Tibial nerve (tissue), 4 donors: ENCODE results near the gene RAB15. TPM values are rescaled to one million over a fixed set of nuclear protein-coding genes. Genes with fewer than 3 reads are reported as not detected.

ENCODE experiments used
- DNase-seq, 2 donors: peaks; one replicate each; pipeline ENCODE4 v3.0.0-alpha.2; 2019; ENCODE audit warnings: low spot score in 2 of 2
- H3K27ac ChIP-seq, 4 donors: fragments of 200-600 bp; sonication (generic) in 3 of 4; one replicate each; pipeline ENCODE4 v1.5.1; 2017 to 2019; ENCODE audit warnings: mild to moderate bottlenecking in 1 of 4
- H3K27me3 ChIP-seq, 2 donors: fragments of 200-600 bp; sonication (generic) in 1 of 2; one replicate each; pipeline versions ENCODE4 v1.5.1 to v1.6.0; 2017 to 2019
- H3K36me3 ChIP-seq, 3 donors: fragments of 200-600 bp; sonication (generic); one replicate each; pipeline ENCODE4 v1.5.1; 2018 to 2019
- H3K4me1 ChIP-seq, 4 donors: fragments of 200-600 bp; sonication (generic) in 3 of 4; one replicate each; pipeline ENCODE4 v1.5.1; 2017 to 2019
- H3K4me3 ChIP-seq, 4 donors: fragments of 200-600 bp; sonication (generic) in 3 of 4; one replicate each; pipeline ENCODE4 v1.5.1; 2017 to 2019; ENCODE audit warnings: mild to moderate bottlenecking in 1 of 4, moderate library complexity in 1 of 4
- H3K9me3 ChIP-seq, 4 donors: fragments of 200-600 bp; sonication (generic) in 3 of 4; one replicate each; pipeline ENCODE4 v1.5.1; 2017 to 2019
- CTCF ChIP-seq, 5 experiments: fragments of 200-600 bp in 3 of 5; fragments of 450-650 bp in 2 of 5; sonication (generic) in 3 of 5; IDR thresholded peaks; one replicate each; pipeline ENCODE4 v1.5.1; 2016 to 2019; ENCODE audit warnings: antibody characterized with exemption in 5 of 5, mild to moderate bottlenecking in 3 of 5, moderate library complexity in 2 of 5
- EP300 ChIP-seq, 2 donors: sonication (generic); formaldehyde crosslinking; IDR thresholded peaks; one replicate each; pipeline ENCODE4 v1.6.1; 2017; ENCODE audit warnings: antibody characterized with exemption in 2 of 2, mild to moderate bottlenecking in 1 of 2
- POLR2A ChIP-seq, 2 donors: fragments of 450-650 bp; IDR thresholded peaks; one replicate each; pipeline ENCODE4 v1.6.1; 2017; ENCODE audit warnings: antibody characterized with exemption in 2 of 2, mild to moderate bottlenecking in 2 of 2, moderate library complexity in 2 of 2
- WGBS, 2 donors: methylation state at CpG; one replicate each; pipeline ENCODE4 v1.1.5; 2018; 5-methylcytosine and 5-hydroxymethylcytosine counted together
- total RNA-seq, 4 donors: library from RNA; depleted of rRNA; stranded (reverse); fragments of >200 nt; gene quantifications; one replicate each; pipeline ENCODE4 v1.1.0, GENCODE V29; 2016

RAB15 gene
- total RNA-seq, 4 donors from 2014 or later, result 0.22 to 2.4 (median 0.42) TPM; not detected in 1

GRCh38 chr14:64948612-64949210 is 23.4 kb downstream of the RAB15 start:
- no peaks in the 10 kb centered on the region for H3K9me3 ChIP-seq
- H3K4me1 ChIP-seq, result no peaks in the 10 kb centered on the region
- H3K4me3 ChIP-seq, result no peak overlapping the region
- no peaks in the 10 kb centered on the region for H3K27me3 ChIP-seq
- 91 to 95% methylated on average over 8 of the region's 8 CpGs for WGBS, 2 donors
- H3K36me3 ChIP-seq, result peaks cover 0 to 72% (median 0%) of the 10 kb centered on the region in 3 donors
- no peak for DNase-seq
- TF ChIP-seq EP300 (IDR thresholded peaks at IDR 0.05), result no peak
- no peak overlapping the region for H3K27ac ChIP-seq

GRCh38 chr14:64947710-64948611 is 24.2 kb downstream of the RAB15 start:
- Histone ChIP-seq H3K4me1 (no peaks in the 10 kb centered on the region), H3K4me3 (no peak overlapping the region), H3K36me3 (peaks cover 0 to 75% (median 0%) of the 10 kb centered on the region in 3 donors), H3K27ac (no peak overlapping the region), H3K9me3 (no peaks in the 10 kb centered on the region), H3K27me3 (no peaks in the 10 kb centered on the region)
- WGBS, 2 donors, result 86% methylated on average over 27 to 28 of the region's 28 CpGs
- TF ChIP-seq EP300 (IDR thresholded peaks at IDR 0.05), result no peak
- no peak for TF ChIP-seq CTCF (IDR thresholded peaks at IDR 0.05)
- TF ChIP-seq POLR2A (IDR thresholded peaks at IDR 0.05), result no peak
- DNase-seq, result no peak

- TF ChIP-seq CTCF (IDR thresholded peaks at IDR 0.05) (no peak), POLR2A (IDR thresholded peaks at IDR 0.05) (no peak), EP300 (IDR thresholded peaks at IDR 0.05) (no peak)
- 76 to 85% methylated on average over 6 of the region's 6 CpGs for WGBS, 2 donors
- H3K4me3 ChIP-seq, result no peak overlapping the region
- peaks cover 0 to 84% (median 0%) of the 10 kb centered on the region in 3 donors for H3K36me3 ChIP-seq
- H3K27ac ChIP-seq, result no peak overlapping the region
- no peaks in the 10 kb centered on the region for H3K9me3 ChIP-seq
- no peaks in the 10 kb centered on the region for H3K4me1 ChIP-seq
- no peaks in the 10 kb centered on the region for H3K27me3 ChIP-seq
- DNase-seq, result no peak
These were observed 25.7 kb downstream of the RAB15 start for GRCh38 chr14:64946310-64947045.

- no peaks in the 10 kb centered on the region for H3K27me3 ChIP-seq
- peaks cover 0 to 80% (median 0%) of the 10 kb centered on the region in 3 donors for H3K36me3 ChIP-seq
- no peak overlapping the region for H3K4me3 ChIP-seq
- TF ChIP-seq EP300 (IDR thresholded peaks at IDR 0.05) (no peak), CTCF (IDR thresholded peaks at IDR 0.05) (no peak)
- WGBS, 2 donors, result 94 to 95% methylated on average over 12 of the region's 12 CpGs
- H3K9me3 ChIP-seq, result no peaks in the 10 kb centered on the region
- no peak for DNase-seq
- H3K4me1 ChIP-seq, result no peaks in the 10 kb centered on the region
- no peak overlapping the region for H3K27ac ChIP-seq
These were observed 26.5 kb downstream of the RAB15 start for GRCh38 chr14:64945431-64946178.

- no peak for TF ChIP-seq EP300 (IDR thresholded peaks at IDR 0.05)
- DNase-seq, result no peak
- 71 to 75% methylated on average over 4 of the region's 4 CpGs for WGBS, 2 donors
These were observed 27.3 kb downstream of the RAB15 start for GRCh38 chr14:64944861-64945260.

More at GRCh38 chr14:64944861-64945260, 27.3 kb downstream of the RAB15 start:
- no peaks in the 10 kb centered on the region for H3K9me3 ChIP-seq
- no peaks in the 10 kb centered on the region for H3K4me1 ChIP-seq
- H3K27me3 ChIP-seq, result no peaks in the 10 kb centered on the region
- H3K4me3 ChIP-seq, result no peak overlapping the region
- peaks cover 0 to 79% (median 0%) of the 10 kb centered on the region in 3 donors for H3K36me3 ChIP-seq
- H3K27ac ChIP-seq, result no peak overlapping the region
